ENCODE data around the gene ELP4.
A peak's percentile ranks its signal among the peaks of the same experiment; 100 is the strongest.

The ELP4 gene

GRCh38 chr11:31819621-31820437 lies 310.3 kb downstream of the ELP4 start:
- H3K9me3 Mint-ChIP-seq = no peaks in the 10 kb centered on the region
- H3K27me3 Mint-ChIP-seq (ENCODE audit: low read depth) = peaks cover 88% of the 10 kb centered on the region
- H3K36me3 Mint-ChIP-seq (ENCODE audit: low read depth) = no peaks in the 10 kb centered on the region
- H3K27ac Mint-ChIP-seq = no peak overlapping the region
- H3K4me3 Mint-ChIP-seq = no peak overlapping the region
- DNase-seq (ENCODE audit: low spot score) = no peak
- H3K4me1 Mint-ChIP-seq (ENCODE audit: low read depth) = no peaks in the 10 kb centered on the region

GRCh38 chr11:31820438-31820818 lies 310.9 kb downstream of the ELP4 start:
- no peak overlapping the region for H3K27ac Mint-ChIP-seq
- no peak overlapping the region for H3K4me3 Mint-ChIP-seq
- no peaks in the 10 kb centered on the region for H3K4me1 Mint-ChIP-seq (ENCODE audit: low read depth)
- DNase-seq (ENCODE audit: low spot score) = no peak
- no peaks in the 10 kb centered on the region for H3K9me3 Mint-ChIP-seq
- peaks cover 88% of the 10 kb centered on the region for H3K27me3 Mint-ChIP-seq (ENCODE audit: low read depth)
- no peaks in the 10 kb centered on the region for H3K36me3 Mint-ChIP-seq (ENCODE audit: low read depth)

- DNase-seq (ENCODE audit: low spot score) = no peak
- Mint-ChIP-seq H3K4me3 (no peak overlapping the region), H3K36me3 (ENCODE audit: low read depth) (no peaks in the 10 kb centered on the region), H3K27me3 (ENCODE audit: low read depth) (peaks cover 88% of the 10 kb centered on the region), H3K9me3 (no peaks in the 10 kb centered on the region), H3K4me1 (ENCODE audit: low read depth) (no peaks in the 10 kb centered on the region), H3K27ac (no peak overlapping the region)
Measured at GRCh38 chr11:31821235-31821764, 311.7 kb downstream of the ELP4 start.

DNA sequence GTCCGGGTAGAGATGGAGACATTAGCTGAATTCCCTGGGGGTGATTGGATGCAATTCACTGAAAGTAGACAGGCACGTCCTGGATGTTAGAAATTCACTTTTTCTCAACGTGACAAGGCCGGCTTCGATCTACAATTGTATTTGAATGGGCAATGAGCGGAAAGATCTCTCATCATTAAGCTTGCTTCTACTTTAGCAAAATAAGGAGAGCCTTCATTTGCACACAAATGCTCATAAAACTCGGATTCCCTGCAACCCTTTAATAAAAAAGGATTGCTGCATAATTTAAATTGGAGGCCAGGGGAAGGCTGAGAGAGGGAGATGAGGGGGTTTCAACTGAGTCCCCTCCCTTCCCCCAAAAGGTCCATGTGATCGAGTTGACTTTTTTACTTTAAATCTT lies 312.2 kb downstream of the ELP4 start:
- Mint-ChIP-seq H3K9me3 (no peaks in the 10 kb centered on the region), H3K27me3 (ENCODE audit: low read depth) (peaks cover 90% of the 10 kb centered on the region), H3K4me1 (ENCODE audit: low read depth) (no peaks in the 10 kb centered on the region), H3K4me3 (no peak overlapping the region), H3K36me3 (ENCODE audit: low read depth) (no peaks in the 10 kb centered on the region), H3K27ac (no peak overlapping the region)
- DNase-seq (ENCODE audit: low spot score) = no peak

DNA sequence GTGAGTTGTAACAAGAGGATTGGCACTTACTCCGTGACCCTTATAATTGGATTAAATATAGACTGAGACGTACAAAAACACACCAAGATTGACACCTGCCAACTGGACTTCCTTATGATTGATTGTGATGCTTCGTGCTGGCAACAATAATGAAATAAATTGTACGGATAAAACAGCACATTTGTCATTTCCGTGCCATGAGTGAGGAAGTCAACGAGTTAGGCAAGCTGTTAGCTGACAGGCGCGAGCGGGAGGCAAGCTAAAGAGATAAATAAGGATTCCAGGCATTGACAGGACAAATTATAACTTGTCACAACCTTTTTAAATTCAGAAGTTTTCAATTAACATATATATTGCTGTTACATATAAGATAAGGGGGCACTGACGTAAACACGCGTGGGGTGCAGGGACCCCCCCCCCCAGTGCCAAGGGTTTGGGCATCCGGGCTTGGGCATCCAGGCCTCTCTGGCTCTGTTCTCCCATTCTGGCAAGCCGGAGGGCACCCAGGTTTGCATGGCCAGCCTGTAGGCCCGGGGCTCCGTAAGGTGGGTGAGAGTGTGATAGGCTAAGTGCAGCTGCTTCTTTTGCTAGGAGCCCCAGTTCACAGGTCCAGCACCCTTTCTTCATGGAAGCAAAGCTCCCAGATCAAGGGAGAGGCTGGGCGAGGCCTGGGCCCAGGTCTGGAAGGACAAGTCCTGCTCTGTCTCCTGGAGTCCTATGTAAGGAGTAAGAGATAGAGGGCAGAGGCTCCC lies 312.8 kb downstream of the ELP4 start:
- peaks cover 90% of the 10 kb centered on the region for H3K27me3 Mint-ChIP-seq (ENCODE audit: low read depth)
- H3K4me3 Mint-ChIP-seq = no peak overlapping the region
- DNase-seq (ENCODE audit: low spot score) = no peak
- H3K4me1 Mint-ChIP-seq (ENCODE audit: low read depth) = peaks cover 1% of the 10 kb centered on the region
- peaks cover 1% of the 10 kb centered on the region for H3K36me3 Mint-ChIP-seq (ENCODE audit: low read depth)
- H3K9me3 Mint-ChIP-seq = no peaks in the 10 kb centered on the region
- H3K27ac Mint-ChIP-seq = no peak overlapping the region

GRCh38 chr11:31822927-31823643 lies 313.5 kb downstream of the ELP4 start:
- Mint-ChIP-seq H3K4me1 (ENCODE audit: low read depth) (peaks cover 5% of the 10 kb centered on the region), H3K9me3 (no peaks in the 10 kb centered on the region), H3K4me3 (no peak overlapping the region), H3K36me3 (ENCODE audit: low read depth) (peaks cover 2% of the 10 kb centered on the region), H3K27me3 (ENCODE audit: low read depth) (peaks cover 93% of the 10 kb centered on the region), H3K27ac (no peak overlapping the region)
- no peak for DNase-seq (ENCODE audit: low spot score)

- no peaks in the 10 kb centered on the region for H3K9me3 Mint-ChIP-seq
- H3K27me3 Mint-ChIP-seq (ENCODE audit: low read depth) = peaks cover 89% of the 10 kb centered on the region
- H3K4me1 Mint-ChIP-seq (ENCODE audit: low read depth) = peaks cover 5% of the 10 kb centered on the region
- H3K36me3 Mint-ChIP-seq (ENCODE audit: low read depth) = peaks cover 2% of the 10 kb centered on the region
- DNase-seq (ENCODE audit: low spot score) = no peak
- H3K4me3 Mint-ChIP-seq = no peak overlapping the region
- no peak overlapping the region for H3K27ac Mint-ChIP-seq
Measured at GRCh38 chr11:31823644-31824331, 314.2 kb downstream of the ELP4 start.

GRCh38 chr11:31824332-31824878 lies 314.8 kb downstream of the ELP4 start:
- Mint-ChIP-seq H3K4me1 (ENCODE audit: low read depth) (peaks cover 5% of the 10 kb centered on the region), H3K27ac (peak overlapping the region; percentile 77), H3K9me3 (no peaks in the 10 kb centered on the region), H3K27me3 (ENCODE audit: low read depth) (peaks cover 87% of the 10 kb centered on the region), H3K4me3 (no peak overlapping the region), H3K36me3 (ENCODE audit: low read depth) (peaks cover 2% of the 10 kb centered on the region)
- DNase-seq (ENCODE audit: low spot score) = no peak

DNA sequence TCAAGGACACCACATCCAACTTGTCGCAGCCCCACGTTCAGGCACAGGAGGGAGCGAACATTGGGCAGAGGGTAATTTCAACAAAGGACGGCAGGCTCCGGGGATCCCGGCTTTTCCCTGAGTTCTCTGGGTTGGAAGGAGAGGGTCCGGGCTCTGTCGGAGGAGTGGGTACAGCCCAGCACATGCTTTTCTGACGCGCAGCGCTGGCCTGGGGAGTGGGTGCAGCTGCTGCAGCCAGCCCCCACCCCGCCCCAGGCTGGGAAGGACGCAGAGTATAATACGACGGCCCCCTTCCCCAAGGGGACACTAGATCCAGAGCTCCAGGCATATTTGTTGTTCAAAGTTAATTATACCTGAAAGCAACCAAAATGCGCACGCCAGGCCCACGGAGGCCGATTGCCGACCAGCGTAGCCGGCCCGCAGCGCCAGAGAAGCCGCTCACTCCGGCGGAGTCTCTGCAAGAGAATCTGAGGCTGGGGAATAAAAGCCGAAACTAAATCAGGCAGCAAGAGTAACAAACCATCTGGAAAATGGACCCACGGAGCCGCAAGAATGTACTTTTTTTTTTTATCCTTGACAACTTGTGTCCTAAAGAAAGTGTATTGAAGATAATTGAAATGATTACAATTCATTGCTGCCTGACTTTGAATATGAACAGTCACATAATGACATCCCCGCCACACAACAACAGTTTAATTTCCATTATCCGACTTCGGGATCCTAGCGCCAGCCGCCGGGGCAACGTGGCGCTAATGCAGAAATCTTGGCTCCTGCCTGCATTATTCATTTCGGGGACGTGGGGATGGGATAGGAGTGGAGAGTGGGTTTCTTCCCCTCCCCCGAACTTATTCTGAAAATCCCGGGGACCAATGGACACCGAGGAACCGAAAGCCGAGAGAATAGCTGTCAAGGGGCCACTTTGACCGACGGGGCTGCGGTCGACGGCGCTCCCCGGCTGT lies 315.6 kb downstream of the ELP4 start:
- H3K9me3 Mint-ChIP-seq = no peaks in the 10 kb centered on the region
- H3K4me1 Mint-ChIP-seq (ENCODE audit: low read depth) = peaks cover 5% of the 10 kb centered on the region
- H3K27me3 Mint-ChIP-seq (ENCODE audit: low read depth) = peaks cover 87% of the 10 kb centered on the region
- no peak overlapping the region for H3K4me3 Mint-ChIP-seq
- no peak for DNase-seq (ENCODE audit: low spot score)
- peak overlapping the region; percentile 77 for H3K27ac Mint-ChIP-seq
- H3K36me3 Mint-ChIP-seq (ENCODE audit: low read depth) = peaks cover 2% of the 10 kb centered on the region

- Mint-ChIP-seq H3K9me3 (no peaks in the 10 kb centered on the region), H3K36me3 (ENCODE audit: low read depth) (peaks cover 2% of the 10 kb centered on the region), H3K27me3 (ENCODE audit: low read depth) (peaks cover 83% of the 10 kb centered on the region), H3K4me3 (no peak overlapping the region), H3K27ac (no peak overlapping the region), H3K4me1 (ENCODE audit: low read depth) (peaks cover 5% of the 10 kb centered on the region)
- no peak for DNase-seq (ENCODE audit: low spot score)
Measured at GRCh38 chr11:31825838-31826484, 316.4 kb downstream of the ELP4 start.

- H3K9me3 Mint-ChIP-seq = no peaks in the 10 kb centered on the region
- no peak for DNase-seq (ENCODE audit: low spot score)
- H3K27ac Mint-ChIP-seq = peak overlapping the region; percentile 55
- H3K27me3 Mint-ChIP-seq (ENCODE audit: low read depth) = peaks cover 77% of the 10 kb centered on the region
- H3K36me3 Mint-ChIP-seq (ENCODE audit: low read depth) = peaks cover 2% of the 10 kb centered on the region
- no peak overlapping the region for H3K4me3 Mint-ChIP-seq
- H3K4me1 Mint-ChIP-seq (ENCODE audit: low read depth) = peaks cover 5% of the 10 kb centered on the region
Measured at GRCh38 chr11:31826536-31827438, 317.2 kb downstream of the ELP4 start.

Measured in T-helper 2 cell treated with Interferon-gamma antibody and Interleukin-4, amounts not matched to agents 5 μg/mL and 100 μg/mL, for 36 hours (primary cell).